ENCODE data around the gene RAB5IF.

- no peak for TF ChIP-seq EZH2 (IDR thresholded peaks at IDR 0.05; ENCODE audit: borderline replicate concordance, low read depth, low read length, severe bottlenecking)
- no peak for TF ChIP-seq CTCF (IDR thresholded peaks at IDR 0.05; ENCODE audit: borderline replicate concordance, extremely low read depth, low read length, poor library complexity, severe bottlenecking)
Observed at GRCh38 chr20:36656733-36657132, 51.2 kb downstream of the RAB5IF start.
